Measurements from ENCODE around the gene ZNF428. TPM values are rescaled to one million over a fixed set of nuclear protein-coding genes. Genes with fewer than 3 reads are reported as not detected.

The ZNF428 gene
- total and polyA plus RNA-seq, 2 of the 4 experiments (the other 2 are of a cell fraction): 9.9 to 32.3 TPM

GRCh38 chr19:43616306-43616705 lies 3.1 kb downstream of the ZNF428 start:
- Histone ChIP-seq H2AK9ac (replicated peaks; ENCODE audit: low read depth, low read length, poor library complexity) (no peak overlapping the region), H3K79me1 (ENCODE audit: low read depth in 1 of 2, low read length in 2 of 2) (peaks cover 40 to 78% of the 10 kb centered on the region in 2 experiments), H2BK15ac (ENCODE audit: low read depth, low read length) (no peak overlapping the region), H4K91ac (ENCODE audit: insufficient read depth, low read depth, low read length) (no peak overlapping the region), H2BK5ac (ENCODE audit: low read depth, low read length, poor library complexity, severe bottlenecking) (no peak overlapping the region), H4K5ac (ENCODE audit: low read depth, low read length) (no peak overlapping the region), H2AFZ (replicated peaks; ENCODE audit: low read length, poor library complexity) (no peak overlapping the region), H3K56ac (ENCODE audit: extremely low read depth, insufficient read depth, low read length) (no peak overlapping the region), H3K36me3 (ENCODE audit: control insufficient read depth, insufficient read depth, low read length) (peaks cover 22% of the 10 kb centered on the region), H3K27ac (ENCODE audit: insufficient read depth, low read length) (no peak overlapping the region), H3K4me1 (ENCODE audit: control insufficient read depth, insufficient read depth, low read length) (peaks cover 6% of the 10 kb centered on the region), H3K4ac (ENCODE audit: low read depth, low read length) (no peak overlapping the region), H3K9me3 (ENCODE audit: control insufficient read depth, insufficient read depth, low read length) (no peaks in the 10 kb centered on the region), H4K20me1 (ENCODE audit: insufficient read depth, low read length) (no peaks in the 10 kb centered on the region; the same call in 1 of the 2 replicates), H3K9ac (ENCODE audit: low read depth, low read length) (no peak overlapping the region), H3K23ac (ENCODE audit: low read depth, low read length) (no peak overlapping the region), H4K8ac (ENCODE audit: low read depth in 2 of 2, low read length in 2 of 2) (no peak overlapping the region), H3K14ac (replicated peaks; ENCODE audit: low read depth, low read length) (no peak overlapping the region), H3K18ac (ENCODE audit: low read depth, low read length) (no peak overlapping the region), H2AK5ac (ENCODE audit: low read depth, low read length) (no peak overlapping the region), H3K27me3 (ENCODE audit: control insufficient read depth, insufficient read depth, low read length) (no peaks in the 10 kb centered on the region), H2BK120ac (ENCODE audit: low read depth, low read length) (no peak overlapping the region), H3K4me2 (ENCODE audit: low read depth, low read length) (no peak overlapping the region), H2BK20ac (ENCODE audit: low read depth, low read length) (no peak overlapping the region), H3K9me1 (ENCODE audit: insufficient read depth, low read length) (peaks cover 7% of the 10 kb centered on the region), H3K4me3 (ENCODE audit: insufficient read depth, low read depth, low read length) (no peak overlapping the region)
- dilution Hi-C loops (cut with HindIII; ENCODE audit: low sequenced_read_pairs, unreplicated experiment) (no loop called here), intact Hi-C loops (cut with micrococcal nuclease) (no loop called here), in situ Hi-C loops (cut with MboI; ENCODE audit: low sequenced_read_pairs) (no loop called here)
- CTCF ChIA-PET: interaction anchor here (0.6 kb wide), 1 partner anchor 87 kb away, joined by 3 read pairs; no protein-coding TSS in a partner anchor
- ATAC-seq (ENCODE audit: low read depth): no peak
- TF ChIP-seq BHLHE40 (IDR thresholded peaks at IDR 0.05; ENCODE audit: low read depth, low read length) (no peak), MXI1 (IDR thresholded peaks at IDR 0.05; ENCODE audit: borderline replicate concordance, low read depth, low read length) (no peak), CEBPB (IDR thresholded peaks at IDR 0.05; ENCODE audit: low read depth, low read length) (no peak), RCOR1 (IDR thresholded peaks at IDR 0.05; ENCODE audit: insufficient replicate concordance, low read length) (no peak), POLR2A (IDR thresholded peaks at IDR 0.05; ENCODE audit: low read depth, low read length) (no peak), RFX5 (IDR thresholded peaks at IDR 0.05; ENCODE audit: low read depth, low read length) (no peak), CTCF (conservative IDR thresholded peaks at IDR 0.05; ENCODE audit: low read depth, low read length) (no peak), ELK1 (IDR thresholded peaks at IDR 0.05; ENCODE audit: borderline replicate concordance, low read depth, low read length) (no peak), MAZ (IDR thresholded peaks at IDR 0.05; ENCODE audit: borderline replicate concordance, low read depth, low read length) (no peak), FOS (IDR thresholded peaks at IDR 0.05; ENCODE audit: low read depth, low read length) (no peak), SMC3 (IDR thresholded peaks at IDR 0.05; ENCODE audit: low read depth, low read length) (no peak), NFE2L2 (IDR thresholded peaks at IDR 0.05; ENCODE audit: low read depth, low read length) (no peak), CHD1 (IDR thresholded peaks at IDR 0.05; ENCODE audit: low read depth, low read length) (no peak), USF2 (IDR thresholded peaks at IDR 0.05; ENCODE audit: low read depth, low read length) (no peak), MAFK (IDR thresholded peaks at IDR 0.05; ENCODE audit: low read depth, low read length) (no peak), RAD21 (IDR thresholded peaks at IDR 0.05; ENCODE audit: low read length) (no peak)
- DNase-seq: no peak
- POLR2A ChIA-PET (ENCODE audit: unreplicated experiment): no interaction called here
- WGBS, 2 experiments (ENCODE audit: extremely low coverage in 2 of 2, insufficient read length in 1 of 2): no CpG with 5 or more reads among the region's 1 CpG
- BruUV-seq (replicated peaks): no TSS peak

Measured in IMR-90 (cell line).